Mesothelial cell of epicardium (in vitro differentiated cells): ENCODE measurements around the gene STAT1. TPM values are rescaled to one million over a fixed set of nuclear protein-coding genes. Genes with fewer than 3 reads are reported as not detected.

ENCODE experiments used
- DNase-seq, 2 experiments: peaks; one replicate each; pipeline ENCODE4 v3.0.0; 2021; ENCODE audit warnings: low spot score in 2 of 2; ENCODE audit not compliant: unreplicated experiment in 2 of 2
- H3K27ac Mint-ChIP-seq: 2 replicates; pipeline ENCODE4 v1.8.0; 2021; ENCODE audit warnings: mixed read lengths
- H3K27me3 Mint-ChIP-seq: 2 replicates; pipeline ENCODE4 v1.8.0; 2021; ENCODE audit warnings: low read depth, mixed read lengths
- H3K36me3 Mint-ChIP-seq: 2 replicates; pipeline ENCODE4 v1.8.0; 2021; ENCODE audit warnings: mixed read lengths
- H3K4me1 Mint-ChIP-seq: 2 replicates; pipeline ENCODE4 v1.8.0; 2021; ENCODE audit warnings: mixed read lengths
- H3K4me3 Mint-ChIP-seq: 2 replicates; pipeline ENCODE4 v1.8.0; 2021; ENCODE audit warnings: mild to moderate bottlenecking, moderate library complexity, mixed read lengths
- H3K9me3 Mint-ChIP-seq: 2 replicates; pipeline ENCODE4 v1.8.0; 2021; ENCODE audit warnings: mixed read lengths
- CTCF ChIP-seq: fragments of 200-600 bp; sonication (generic); IDR thresholded peaks from one replicate; pipeline ENCODE4 v1.5.0; 2021; ENCODE audit warnings: antibody characterized with exemption; ENCODE audit not compliant: unreplicated experiment
- total RNA-seq: library from RNA; stranded (reverse); gene quantifications from 3 replicates; pipeline ENCODE4 v1.2.1, GENCODE V29; 2021

STAT1 gene
- total RNA-seq, 1 donor from 2014 or later: 106 TPM

- TF ChIP-seq CTCF: no peak
- no peaks in the 10 kb centered on the region for H3K27me3 Mint-ChIP-seq
- H3K27ac Mint-ChIP-seq: no peak overlapping the region
- no peaks in the 10 kb centered on the region for H3K9me3 Mint-ChIP-seq
- DNase-seq: no peak
- no peaks in the 10 kb centered on the region for H3K36me3 Mint-ChIP-seq
- H3K4me3 Mint-ChIP-seq: no peak overlapping the region
- no peaks in the 10 kb centered on the region for H3K4me1 Mint-ChIP-seq
These were observed 24.8 kb upstream of the STAT1 start for GRCh38 chr2:191038741-191039140.

GRCh38 chr2:191038241-191038725 lies 24.3 kb upstream of the STAT1 start:
- no peak overlapping the region for H3K4me3 Mint-ChIP-seq
- H3K36me3 Mint-ChIP-seq: no peaks in the 10 kb centered on the region
- H3K9me3 Mint-ChIP-seq: no peaks in the 10 kb centered on the region
- no peaks in the 10 kb centered on the region for H3K27me3 Mint-ChIP-seq
- TF ChIP-seq CTCF: no peak
- H3K4me1 Mint-ChIP-seq: no peaks in the 10 kb centered on the region
- H3K27ac Mint-ChIP-seq: no peak overlapping the region
- no peak for DNase-seq

- H3K36me3 Mint-ChIP-seq: no peaks in the 10 kb centered on the region
- no peak overlapping the region for H3K27ac Mint-ChIP-seq
- no peak overlapping the region for H3K4me3 Mint-ChIP-seq
- no peaks in the 10 kb centered on the region for H3K9me3 Mint-ChIP-seq
- H3K4me1 Mint-ChIP-seq: peaks cover 7% of the 10 kb centered on the region
- H3K27me3 Mint-ChIP-seq: no peaks in the 10 kb centered on the region
- TF ChIP-seq CTCF: no peak
- DNase-seq: no peak
These were observed 23.4 kb upstream of the STAT1 start for GRCh38 chr2:191037351-191037750.

GRCh38 chr2:191036363-191036762 lies 22.4 kb upstream of the STAT1 start:
- H3K4me1 Mint-ChIP-seq: peaks cover 8% of the 10 kb centered on the region
- H3K4me3 Mint-ChIP-seq: no peak overlapping the region
- no peaks in the 10 kb centered on the region for H3K27me3 Mint-ChIP-seq
- no peaks in the 10 kb centered on the region for H3K36me3 Mint-ChIP-seq
- no peak for DNase-seq
- no peak for TF ChIP-seq CTCF
- H3K9me3 Mint-ChIP-seq: no peaks in the 10 kb centered on the region
- no peak overlapping the region for H3K27ac Mint-ChIP-seq

- no peak for TF ChIP-seq CTCF
- H3K4me1 Mint-ChIP-seq: peaks cover 9% of the 10 kb centered on the region
- no peaks in the 10 kb centered on the region for H3K36me3 Mint-ChIP-seq
- peaks cover 1% of the 10 kb centered on the region for H3K27me3 Mint-ChIP-seq
- no peak overlapping the region for H3K4me3 Mint-ChIP-seq
- DNase-seq: no peak
- peak overlapping the region; percentile 44 for H3K27ac Mint-ChIP-seq
- no peaks in the 10 kb centered on the region for H3K9me3 Mint-ChIP-seq
These were observed 18.8 kb upstream of the STAT1 start for GRCh38 chr2:191032588-191033429.
